ENCODE data around the gene S100P.
A peak's percentile ranks its signal among the peaks of the same experiment; 100 is the strongest.

Gene S100P

DNA sequence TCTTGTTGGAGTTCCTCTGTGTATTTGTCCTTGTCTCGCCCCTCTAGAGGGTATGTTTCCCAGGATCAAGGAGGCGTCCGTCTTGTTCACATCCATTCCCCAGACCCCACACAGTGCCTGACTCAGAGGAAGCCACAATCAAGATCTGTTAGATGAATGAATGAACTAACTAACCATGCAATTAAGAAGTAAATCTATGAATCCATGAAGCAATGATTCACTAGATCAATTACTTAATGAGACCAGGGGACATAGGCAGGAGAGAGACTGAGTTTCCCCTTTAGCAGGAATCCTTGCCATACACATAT lies 34.2 kb downstream of the S100P start:
- in situ Hi-C loops (cut with MboI; ENCODE audit: low sequenced_read_pairs, unreplicated experiment): no loop called here
- TF ChIP-seq CTCF (IDR thresholded peaks at IDR 0.05; ENCODE audit: borderline replicate concordance, control extremely low read depth, extremely low read depth, insufficient read depth, missing control alignments): no peak
- DNase-seq (ENCODE audit: low spot score): peak; percentile 25

GRCh38 chr4:6728320-6729029 lies 34.8 kb downstream of the S100P start:
- no peak for TF ChIP-seq CTCF (IDR thresholded peaks at IDR 0.05; ENCODE audit: borderline replicate concordance, control extremely low read depth, extremely low read depth, insufficient read depth, missing control alignments)

GRCh38 chr4:6730603-6731317 lies 37.1 kb downstream of the S100P start:
- in situ Hi-C loops (cut with MboI; ENCODE audit: low sequenced_read_pairs, unreplicated experiment): no loop called here
- no peak for TF ChIP-seq CTCF (IDR thresholded peaks at IDR 0.05; ENCODE audit: borderline replicate concordance, control extremely low read depth, extremely low read depth, insufficient read depth, missing control alignments)
- no peak for DNase-seq (ENCODE audit: low spot score)

More at GRCh38 chr4:6728320-6729029, 34.8 kb downstream of the S100P start:
- no peak for DNase-seq (ENCODE audit: low spot score)
- in situ Hi-C loops (cut with MboI; ENCODE audit: low sequenced_read_pairs, unreplicated experiment): no loop called here

- in situ Hi-C loops (cut with MboI; ENCODE audit: low sequenced_read_pairs, unreplicated experiment): no loop called here
- TF ChIP-seq CTCF (IDR thresholded peaks at IDR 0.05; ENCODE audit: borderline replicate concordance, control extremely low read depth, extremely low read depth, insufficient read depth, missing control alignments): no peak
- DNase-seq (ENCODE audit: low spot score): no peak
Measured at GRCh38 chr4:6731318-6731675, 37.6 kb downstream of the S100P start.

GRCh38 chr4:6731780-6732179 lies 38.1 kb downstream of the S100P start:
- TF ChIP-seq CTCF (IDR thresholded peaks at IDR 0.05; ENCODE audit: borderline replicate concordance, control extremely low read depth, extremely low read depth, insufficient read depth, missing control alignments): no peak
- in situ Hi-C loops (cut with MboI; ENCODE audit: low sequenced_read_pairs, unreplicated experiment): no loop called here
- no peak for DNase-seq (ENCODE audit: low spot score)

DNA sequence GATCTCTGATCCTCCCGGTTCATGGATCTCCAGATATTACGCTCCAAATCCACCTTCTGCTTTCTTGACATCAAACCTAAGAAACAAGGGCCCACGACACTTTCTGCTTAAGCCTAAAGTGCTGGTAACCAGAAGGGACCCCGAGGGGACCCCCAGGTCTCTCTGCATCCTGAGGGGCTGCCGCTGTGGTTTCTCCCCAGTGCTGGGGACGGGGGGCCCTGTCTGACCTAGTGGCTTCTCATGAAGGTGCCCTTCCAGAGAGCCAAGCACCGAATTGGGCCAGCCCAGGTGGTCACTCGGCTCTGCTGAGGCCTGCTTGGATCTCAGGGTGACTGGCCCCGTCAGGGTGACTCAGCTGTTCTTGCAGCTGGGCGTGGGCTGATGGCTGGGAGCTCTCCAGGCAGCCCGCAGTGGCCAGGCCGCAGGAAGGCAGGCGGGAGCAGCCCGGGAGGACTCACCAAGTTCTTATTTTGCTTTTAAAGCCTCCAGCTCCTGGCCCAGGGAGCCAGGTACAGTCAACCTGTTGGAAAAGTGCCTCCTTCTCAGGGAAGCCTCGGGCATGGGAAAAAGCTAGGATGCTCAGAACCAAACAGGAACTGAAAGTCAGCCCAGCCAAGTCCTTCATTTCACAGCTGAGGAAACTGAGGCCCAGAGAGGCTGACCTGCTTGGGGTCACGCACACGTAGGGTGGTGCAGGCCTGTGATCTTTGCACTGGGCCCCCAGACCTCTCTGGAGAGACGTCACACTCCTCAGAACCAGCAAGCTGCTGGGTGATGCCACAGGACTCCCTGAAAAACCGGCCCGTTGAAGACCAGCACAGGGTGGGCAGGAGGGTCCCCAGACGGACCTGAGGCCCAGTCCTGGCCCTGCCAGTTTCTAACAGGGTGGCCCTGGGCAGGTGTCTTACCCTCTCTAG lies 39.0 kb downstream of the S100P start:
- DNase-seq (ENCODE audit: low spot score): no peak
- in situ Hi-C loops (cut with MboI; ENCODE audit: low sequenced_read_pairs, unreplicated experiment): no loop called here
- TF ChIP-seq CTCF (IDR thresholded peaks at IDR 0.05; ENCODE audit: borderline replicate concordance, control extremely low read depth, extremely low read depth, insufficient read depth, missing control alignments): no peak

All from GM13976 (cell line).